ENCODE data around the gene TNNI2.
A peak's percentile ranks its signal among the peaks of the same experiment; 100 is the strongest.
"Not testable (repeated sequence)": the region's sequence is repeated elsewhere in the genome, so short reads cannot be mapped to it uniquely, and the experiment has no call there.

Gene TNNI2

GRCh38 chr11:1876361-1877063, 37.7 kb downstream of the TNNI2 start:
- DNase-seq = peak; percentile 13

GRCh38 chr11:1877211-1878136, 38.7 kb downstream of the TNNI2 start:
- DNase-seq = no peak

GRCh38 chr11:1878137-1879031, 39.6 kb downstream of the TNNI2 start:
- DNase-seq = no peak

GRCh38 chr11:1879342-1879940, 40.7 kb downstream of the TNNI2 start:
- DNase-seq = no peak

GRCh38 chr11:1879941-1880720, 41.4 kb downstream of the TNNI2 start:
- DNase-seq = no peak

GRCh38 chr11:1880746-1881441, 42.1 kb downstream of the TNNI2 start:
- no peak for DNase-seq

GRCh38 chr11:1881442-1882264, 42.9 kb downstream of the TNNI2 start:
- DNase-seq = no peak

- peak; percentile 73 for DNase-seq
Measured at GRCh38 chr11:1882265-1883238, 43.8 kb downstream of the TNNI2 start.

- no peak for DNase-seq
Measured at GRCh38 chr11:1883346-1884302, 44.8 kb downstream of the TNNI2 start.

- no peak for DNase-seq
Measured at GRCh38 chr11:1884303-1884700, 45.5 kb downstream of the TNNI2 start.

GRCh38 chr11:1886551-1886950, 47.8 kb downstream of the TNNI2 start:
- DNase-seq = not testable (repeated sequence)

- DNase-seq = no peak
Measured at GRCh38 chr11:1887451-1888346, 48.9 kb downstream of the TNNI2 start.

GRCh38 chr11:1888347-1888753, 49.6 kb downstream of the TNNI2 start:
- no peak for DNase-seq

- DNase-seq = no peak
Measured at GRCh38 chr11:1888811-1889210, 50.0 kb downstream of the TNNI2 start.

GRCh38 chr11:1889224-1889930, 50.6 kb downstream of the TNNI2 start:
- no peak for DNase-seq
